Osteocyte (in vitro differentiated cells): ENCODE measurements around the gene AOPEP. TPM values are rescaled to one million over a fixed set of nuclear protein-coding genes. Genes with fewer than 3 reads are reported as not detected.

Experiments
- DNase-seq: peaks from one replicate; pipeline ENCODE4 v3.0.0; 2021; ENCODE audit warnings: mixed read lengths; ENCODE audit not compliant: unreplicated experiment; ENCODE audit errors: extremely low spot score
- H3K27ac Mint-ChIP-seq: one replicate; pipeline ENCODE4 v1.8.0; 2021; ENCODE audit warnings: mild to moderate bottlenecking, mixed read lengths; ENCODE audit not compliant: unreplicated experiment
- H3K27me3 Mint-ChIP-seq: one replicate; pipeline ENCODE4 v1.8.0; 2021; ENCODE audit warnings: mixed read lengths; ENCODE audit not compliant: unreplicated experiment
- H3K36me3 Mint-ChIP-seq: one replicate; pipeline ENCODE4 v1.8.0; 2021; ENCODE audit warnings: mixed read lengths; ENCODE audit not compliant: unreplicated experiment
- H3K4me1 Mint-ChIP-seq: one replicate; pipeline ENCODE4 v1.8.0; 2021; ENCODE audit warnings: mixed read lengths; ENCODE audit not compliant: unreplicated experiment
- H3K4me3 Mint-ChIP-seq: one replicate; pipeline ENCODE4 v1.8.0; 2021; ENCODE audit warnings: mild to moderate bottlenecking, moderate library complexity, mixed read lengths; ENCODE audit not compliant: unreplicated experiment
- H3K9me3 Mint-ChIP-seq: one replicate; pipeline ENCODE4 v1.8.0; 2021; ENCODE audit warnings: mixed read lengths; ENCODE audit not compliant: unreplicated experiment
- CTCF ChIP-seq: fragments of 200-600 bp; sonication (generic); IDR thresholded peaks from 2 replicates; pipeline ENCODE4 v1.5.0; 2021; ENCODE audit warnings: antibody characterized with exemption, mild to moderate bottlenecking, moderate library complexity
- total RNA-seq: library from RNA; stranded (reverse); gene quantifications from 2 replicates; pipeline ENCODE4 v1.2.1, GENCODE V29; 2021

The AOPEP gene
- total RNA-seq, 1 donor from 2014 or later = 108 TPM

GRCh38 chr9:95074632-95075031 is 348.1 kb downstream of the AOPEP start:
- Mint-ChIP-seq H3K27me3 (no peaks in the 10 kb centered on the region), H3K27ac (no peak overlapping the region), H3K4me1 (peaks cover 39% of the 10 kb centered on the region), H3K36me3 (peaks cover 54% of the 10 kb centered on the region), H3K4me3 (no peak overlapping the region), H3K9me3 (no peaks in the 10 kb centered on the region)
- DNase-seq = peak; percentile 71
- TF ChIP-seq CTCF = no peak

GRCh38 chr9:95075700-95076099 is 349.2 kb downstream of the AOPEP start:
- Mint-ChIP-seq H3K36me3 (peaks cover 46% of the 10 kb centered on the region), H3K4me3 (no peak overlapping the region), H3K9me3 (no peaks in the 10 kb centered on the region), H3K27ac (no peak overlapping the region), H3K4me1 (peaks cover 40% of the 10 kb centered on the region), H3K27me3 (no peaks in the 10 kb centered on the region)
- DNase-seq = no peak
- no peak for TF ChIP-seq CTCF

GRCh38 chr9:95076696-95077052 is 350.2 kb downstream of the AOPEP start:
- Mint-ChIP-seq H3K9me3 (no peaks in the 10 kb centered on the region), H3K27me3 (no peaks in the 10 kb centered on the region), H3K4me1 (peaks cover 38% of the 10 kb centered on the region), H3K4me3 (no peak overlapping the region), H3K27ac (peak overlapping the region; percentile 59), H3K36me3 (peaks cover 50% of the 10 kb centered on the region)
- TF ChIP-seq CTCF = no peak
- DNase-seq = no peak

GRCh38 chr9:95077053-95077765 is 350.7 kb downstream of the AOPEP start:
- peak overlapping the region; percentile 59 for H3K27ac Mint-ChIP-seq
- peaks cover 38% of the 10 kb centered on the region for H3K4me1 Mint-ChIP-seq
- DNase-seq = peak; percentile 64
- H3K4me3 Mint-ChIP-seq = no peak overlapping the region
- no peak for TF ChIP-seq CTCF
- H3K9me3 Mint-ChIP-seq = no peaks in the 10 kb centered on the region
- peaks cover 56% of the 10 kb centered on the region for H3K36me3 Mint-ChIP-seq
- H3K27me3 Mint-ChIP-seq = no peaks in the 10 kb centered on the region

- no peak for TF ChIP-seq CTCF
- Mint-ChIP-seq H3K4me1 (peaks cover 38% of the 10 kb centered on the region), H3K36me3 (peaks cover 62% of the 10 kb centered on the region), H3K9me3 (no peaks in the 10 kb centered on the region), H3K4me3 (no peak overlapping the region), H3K27ac (peak overlapping the region; percentile 59), H3K27me3 (no peaks in the 10 kb centered on the region)
- no peak for DNase-seq
These were observed 351.4 kb downstream of the AOPEP start for GRCh38 chr9:95077766-95078370.
